Adrenal gland (tissue), 5 donors: ENCODE measurements around the gene MTG2.

ENCODE experiments used
- POLR2A ChIP-seq, 2 donors: fragments of 450-650 bp; IDR thresholded peaks; one replicate each; pipeline ENCODE4 v1.6.1; 2017; ENCODE audit warnings: antibody characterized with exemption in 2 of 2, mild to moderate bottlenecking in 2 of 2, moderate library complexity in 1 of 2
- TF ChIP-seq, protein P1 (sequence below), 6 experiments: fragments of 450-650 bp in 4 of 6; fragments of 200-600 bp in 2 of 6; sonication (generic) in 1 of 6; IDR thresholded peaks; 1 replicate in 5 of 6; 2 replicates in 1 of 6; pipeline versions ENCODE4 v1.5.1 to v1.8.0; 2016 to 2021; ENCODE audit warnings: antibody characterized with exemption in 6 of 6, mild to moderate bottlenecking in 2 of 6, moderate library complexity in 1 of 6
- donor health status: DM: no; HTN: no; CAD: no.

DNA sequence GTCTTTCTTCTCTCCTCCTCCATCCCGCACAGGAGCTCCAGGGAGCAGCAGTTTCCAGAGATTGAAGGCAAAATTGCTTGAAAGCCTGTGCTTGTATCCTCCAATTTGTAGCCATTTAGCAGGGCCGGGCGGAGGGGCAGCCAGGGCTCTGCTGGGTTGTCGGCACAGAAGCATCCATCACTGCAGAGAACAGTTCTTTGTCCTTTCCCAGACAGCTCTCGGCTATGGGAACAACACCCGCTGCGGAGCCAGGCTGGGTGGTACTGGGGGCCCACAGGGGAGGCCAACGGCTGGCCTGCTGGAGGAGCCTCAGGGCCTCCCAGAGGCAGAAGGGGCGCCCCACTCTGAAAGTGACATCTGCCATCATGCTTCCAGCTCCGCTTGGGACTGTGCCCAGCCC lies 29.5 kb downstream of the MTG2 start:
- TF ChIP-seq, protein P1, sequence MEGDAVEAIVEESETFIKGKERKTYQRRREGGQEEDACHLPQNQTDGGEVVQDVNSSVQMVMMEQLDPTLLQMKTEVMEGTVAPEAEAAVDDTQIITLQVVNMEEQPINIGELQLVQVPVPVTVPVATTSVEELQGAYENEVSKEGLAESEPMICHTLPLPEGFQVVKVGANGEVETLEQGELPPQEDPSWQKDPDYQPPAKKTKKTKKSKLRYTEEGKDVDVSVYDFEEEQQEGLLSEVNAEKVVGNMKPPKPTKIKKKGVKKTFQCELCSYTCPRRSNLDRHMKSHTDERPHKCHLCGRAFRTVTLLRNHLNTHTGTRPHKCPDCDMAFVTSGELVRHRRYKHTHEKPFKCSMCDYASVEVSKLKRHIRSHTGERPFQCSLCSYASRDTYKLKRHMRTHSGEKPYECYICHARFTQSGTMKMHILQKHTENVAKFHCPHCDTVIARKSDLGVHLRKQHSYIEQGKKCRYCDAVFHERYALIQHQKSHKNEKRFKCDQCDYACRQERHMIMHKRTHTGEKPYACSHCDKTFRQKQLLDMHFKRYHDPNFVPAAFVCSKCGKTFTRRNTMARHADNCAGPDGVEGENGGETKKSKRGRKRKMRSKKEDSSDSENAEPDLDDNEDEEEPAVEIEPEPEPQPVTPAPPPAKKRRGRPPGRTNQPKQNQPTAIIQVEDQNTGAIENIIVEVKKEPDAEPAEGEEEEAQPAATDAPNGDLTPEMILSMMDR (IDR thresholded peaks at IDR 0.05): no peak
- no peak for TF ChIP-seq POLR2A (IDR thresholded peaks at IDR 0.05)
